HG03354 (cell line): ENCODE data around the gene ANKRD11.
"Not testable (repeated sequence)": the region's sequence is repeated elsewhere in the genome, so short reads cannot be mapped to it uniquely, and the experiment has no call there.

Experiments used
- ATAC-seq: cut with Tn5 transposase; IDR thresholded peaks from one replicate; pipeline ENCODE4 v1.9.1; 2021; ENCODE audit warnings: mild to moderate bottlenecking; ENCODE audit not compliant: unreplicated experiment, poor library complexity, severe bottlenecking

The ANKRD11 gene

DNA sequence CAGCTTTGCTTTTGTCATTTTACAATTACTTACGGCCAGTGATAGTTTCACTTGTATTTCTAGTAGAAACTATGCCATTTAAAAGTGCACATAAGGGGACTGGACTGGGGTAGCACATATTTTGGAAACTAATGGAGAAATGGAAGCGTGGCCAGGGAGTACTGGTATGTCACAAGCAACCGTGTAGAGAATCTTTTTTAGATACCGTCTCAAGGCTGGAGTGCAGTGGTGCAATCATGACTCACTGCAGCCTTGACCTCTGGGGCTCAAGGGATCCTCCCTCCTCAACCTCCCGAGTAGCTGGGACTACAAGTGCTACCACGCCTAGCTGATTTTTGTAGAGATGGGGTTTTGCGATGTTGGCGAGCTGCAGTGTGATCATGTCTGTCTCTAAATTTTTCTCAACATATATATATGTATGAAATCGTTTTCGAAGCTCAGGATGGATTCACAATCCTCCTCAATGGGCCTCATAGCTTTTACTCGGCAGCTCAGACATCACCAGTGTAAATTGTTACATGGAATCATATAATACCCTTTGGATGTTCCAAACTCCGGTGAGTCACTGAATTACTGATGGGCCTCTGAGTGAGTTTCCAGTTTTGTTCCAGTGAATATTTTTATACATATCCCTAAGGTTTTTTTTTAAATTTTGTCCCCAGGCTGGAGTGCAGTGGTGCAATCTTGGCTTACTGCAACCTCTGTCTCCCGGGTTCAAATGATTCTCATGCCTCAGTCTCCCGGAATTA is 221.2 kb downstream of the ANKRD11 start:
- no peak for ATAC-seq

DNA sequence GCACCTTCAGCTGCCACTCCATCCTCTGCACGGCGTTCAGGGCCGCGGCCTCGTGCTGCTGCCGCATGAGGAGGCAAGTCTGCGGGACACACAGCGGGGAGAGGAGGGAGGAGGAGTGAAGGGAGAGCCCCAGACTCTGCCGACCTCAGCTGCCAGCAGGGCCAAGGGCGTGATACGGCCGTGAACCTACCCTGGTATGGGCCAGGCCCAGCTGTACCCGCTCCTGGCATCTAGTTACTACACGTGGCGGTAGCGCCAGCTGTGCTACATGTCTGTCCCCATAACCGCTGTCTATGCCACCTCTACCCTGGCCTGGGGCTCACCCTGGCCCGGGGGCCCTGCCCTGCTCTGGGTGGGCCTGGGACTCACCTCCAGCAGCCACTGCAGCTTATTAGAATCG is 221.8 kb downstream of the ANKRD11 start:
- ATAC-seq = no peak

DNA sequence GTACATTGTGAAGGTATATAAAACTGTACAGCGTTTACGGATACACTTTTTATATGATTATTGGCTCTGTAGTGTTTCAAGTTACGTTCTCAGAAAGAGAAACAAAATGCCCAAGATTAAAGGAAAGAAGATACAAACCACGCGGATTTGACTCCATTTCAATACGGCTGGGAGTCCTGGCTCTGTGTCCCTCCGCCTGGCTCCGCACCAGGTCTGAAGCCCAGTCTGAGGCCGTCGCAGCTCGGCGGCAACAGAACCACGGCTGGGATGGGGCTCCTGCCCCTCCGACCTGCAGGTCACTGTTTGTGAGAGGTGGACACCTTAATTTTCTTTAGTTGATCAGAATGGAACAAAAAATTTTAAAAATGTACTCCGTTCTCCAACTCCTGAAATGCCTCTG is 222.6 kb downstream of the ANKRD11 start:
- not testable (repeated sequence) for ATAC-seq

DNA sequence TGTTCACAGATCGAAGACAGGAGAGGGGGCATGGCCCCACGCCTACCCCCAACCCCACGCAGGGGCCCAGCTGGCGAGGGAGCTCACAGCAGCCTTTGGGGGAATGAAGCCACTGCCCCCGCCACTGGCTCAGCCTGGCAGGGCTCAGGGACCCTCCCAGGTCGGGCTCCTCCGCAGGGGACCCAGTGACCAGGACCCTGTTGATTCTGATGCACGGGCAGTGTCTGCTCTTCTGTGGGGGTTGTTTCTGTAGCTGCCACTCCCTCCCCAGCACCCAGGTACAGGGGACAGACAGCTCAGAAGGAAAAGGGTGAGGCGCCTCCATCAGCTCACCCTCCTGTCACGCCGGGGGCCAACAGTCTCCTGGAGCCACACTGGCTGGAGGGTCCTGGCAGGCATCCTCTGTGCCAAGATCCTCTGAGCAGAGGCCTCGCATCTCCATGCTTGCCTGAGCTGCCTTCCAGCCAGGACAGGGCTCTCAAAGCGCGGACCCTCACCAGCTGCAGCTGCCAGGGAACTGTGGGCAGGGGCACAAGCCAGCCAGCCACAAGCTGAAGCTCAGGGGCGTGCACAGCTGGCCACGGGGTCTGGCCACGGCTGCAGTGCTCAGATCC is 223.7 kb downstream of the ANKRD11 start:
- no peak for ATAC-seq

DNA sequence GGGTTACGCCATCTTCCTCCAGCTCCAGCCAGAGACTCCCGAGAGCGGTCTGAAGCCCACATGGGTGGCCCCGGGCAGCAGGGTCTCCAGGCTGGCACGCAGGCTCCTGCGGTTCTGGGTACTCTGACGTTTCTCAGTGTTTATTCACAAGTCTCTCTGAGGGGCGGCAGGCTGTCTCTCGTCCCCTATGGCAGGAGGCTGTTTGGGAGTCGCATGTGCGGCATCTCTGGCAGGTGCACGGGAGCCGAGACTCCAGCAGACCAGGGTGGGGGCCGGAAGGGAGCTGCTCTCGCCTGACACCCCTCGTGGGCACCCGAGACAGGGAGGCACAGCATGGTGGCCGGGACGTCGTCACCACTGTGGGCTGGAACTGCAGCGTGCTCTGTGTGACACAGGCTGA is 224.7 kb downstream of the ANKRD11 start:
- ATAC-seq = no peak

DNA sequence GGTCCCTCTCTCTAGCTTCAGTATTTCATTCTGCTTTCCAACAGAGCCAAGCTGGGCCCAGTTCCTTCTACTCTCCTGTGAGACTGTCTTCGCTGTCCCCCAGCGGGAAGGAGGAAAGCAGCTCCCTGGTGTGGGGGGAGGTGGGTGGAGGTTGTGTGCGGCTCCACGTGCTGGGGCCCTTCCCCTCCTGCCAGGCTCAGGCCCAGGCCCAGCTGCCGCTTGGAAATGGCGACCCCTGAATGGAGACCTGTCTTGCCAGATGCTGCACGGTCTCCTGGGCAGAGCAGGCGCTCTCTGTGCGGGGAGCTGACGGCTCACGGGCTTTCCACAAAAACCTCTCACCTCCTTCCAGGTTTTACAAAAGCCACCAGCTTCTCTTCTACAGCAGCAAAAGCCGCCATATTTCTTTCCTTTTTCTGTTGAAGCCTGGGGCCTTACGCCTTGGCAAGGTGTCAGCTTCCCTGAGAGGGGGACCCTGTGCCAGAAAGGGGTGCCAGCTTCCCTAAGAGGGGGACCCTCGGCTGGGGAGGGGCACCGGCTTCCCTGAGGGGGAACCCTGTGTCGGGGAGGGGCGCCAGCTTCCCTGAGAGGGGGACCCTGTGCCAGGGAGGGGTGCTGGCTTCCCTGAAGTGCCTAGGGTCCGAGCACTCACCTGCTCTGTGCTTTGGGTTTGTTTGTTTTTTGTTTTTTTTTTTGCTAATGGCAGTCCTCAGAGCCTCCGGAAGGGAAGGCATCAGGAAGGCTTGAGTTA is 225.4 kb downstream of the ANKRD11 start:
- ATAC-seq = no peak

DNA sequence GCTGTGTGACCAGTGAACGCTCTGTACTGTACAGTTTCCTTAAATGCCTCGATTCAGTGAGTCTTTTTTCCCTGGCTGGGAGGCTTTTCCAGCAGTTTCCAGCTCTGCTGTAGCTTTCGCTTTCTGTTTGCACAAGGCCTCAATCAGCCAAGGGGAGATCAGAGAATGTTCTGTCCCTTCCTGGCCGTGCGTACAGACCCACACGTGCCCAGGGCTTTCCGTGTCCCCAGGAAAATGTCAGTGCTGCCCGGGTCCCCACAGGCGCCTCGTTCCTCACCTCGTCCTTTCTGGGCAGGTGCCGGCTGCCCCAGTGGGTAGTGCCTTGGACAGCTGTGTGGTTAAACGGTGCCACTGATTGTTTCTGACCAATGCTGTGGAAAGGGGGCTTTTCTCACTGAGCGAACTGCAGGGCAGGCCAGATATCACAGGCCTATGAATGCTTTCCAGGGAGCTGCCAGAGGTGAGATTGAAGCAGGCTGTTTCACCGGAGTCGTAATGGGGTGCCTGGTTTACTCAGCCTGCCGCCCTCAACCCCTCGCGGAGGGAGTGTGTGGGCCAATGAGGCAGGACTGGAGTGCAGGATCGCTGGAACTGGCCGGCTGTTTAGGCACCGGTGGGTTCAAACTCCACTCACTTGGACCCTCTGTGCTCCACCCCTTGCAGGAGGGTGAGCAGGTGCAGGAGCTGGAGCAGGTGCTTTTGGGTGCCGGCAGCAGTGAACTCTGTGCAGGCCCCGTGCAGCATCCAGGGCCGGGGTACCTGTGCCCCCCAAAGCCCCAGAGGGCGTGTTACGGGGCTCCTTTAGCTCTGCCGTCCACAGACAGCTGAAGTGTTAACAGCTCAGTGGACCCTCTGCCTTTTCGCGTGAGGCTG is 228.4 kb downstream of the ANKRD11 start:
- no peak for ATAC-seq

DNA sequence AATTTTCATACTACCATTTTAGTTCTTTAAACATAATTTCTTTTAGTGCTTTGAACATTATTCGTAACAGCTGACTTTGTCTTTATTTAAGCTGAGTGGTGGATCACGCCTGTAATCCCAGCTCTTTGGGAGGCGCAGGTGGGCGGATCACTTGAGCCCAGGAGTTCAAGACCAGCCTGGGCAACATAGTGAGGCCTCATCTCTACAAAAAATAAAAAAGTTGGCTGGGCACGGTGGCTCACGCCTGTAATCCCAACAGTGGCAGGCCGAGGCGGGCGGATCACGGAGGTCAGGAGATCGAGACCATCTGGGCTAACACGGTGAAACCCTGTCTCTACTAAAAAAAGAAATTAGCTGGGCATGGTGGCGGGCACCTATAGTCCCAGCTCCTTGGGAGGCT is 230.5 kb downstream of the ANKRD11 start:
- not testable (repeated sequence) for ATAC-seq

DNA sequence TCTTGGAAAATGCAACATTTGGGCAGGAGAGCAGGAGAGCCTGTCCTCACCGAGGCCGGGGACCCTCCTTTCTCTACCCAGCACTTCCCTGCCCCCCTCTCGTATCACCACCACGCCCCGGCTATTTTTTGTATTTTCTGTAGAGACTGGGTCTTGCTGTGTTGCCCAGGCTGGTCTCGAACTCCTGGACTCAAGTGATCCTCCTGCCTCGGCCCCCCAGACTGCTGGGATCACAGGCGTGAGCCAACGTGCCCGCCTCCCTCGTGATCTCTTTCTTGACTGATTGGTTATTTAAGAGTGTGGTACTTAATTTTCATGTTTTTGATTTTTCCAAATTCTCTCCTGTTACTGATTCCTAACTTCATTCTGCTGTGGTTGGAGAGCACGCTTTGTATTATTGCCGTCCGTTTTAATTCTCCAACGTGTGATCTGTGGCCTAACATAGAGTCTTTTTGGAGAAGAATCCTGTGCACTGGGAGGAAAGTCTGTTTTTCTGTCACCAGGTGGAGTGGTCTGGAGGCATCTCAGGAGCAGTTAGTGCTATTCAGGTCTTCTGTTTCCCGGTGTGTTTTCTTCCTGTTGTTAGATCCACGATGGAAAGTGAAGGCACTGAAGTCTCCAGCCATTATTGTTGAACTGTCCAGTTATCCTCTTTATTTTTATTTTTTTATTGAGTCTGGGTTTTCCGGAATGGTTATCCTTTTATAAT is 232.4 kb downstream of the ANKRD11 start:
- ATAC-seq = no peak

DNA sequence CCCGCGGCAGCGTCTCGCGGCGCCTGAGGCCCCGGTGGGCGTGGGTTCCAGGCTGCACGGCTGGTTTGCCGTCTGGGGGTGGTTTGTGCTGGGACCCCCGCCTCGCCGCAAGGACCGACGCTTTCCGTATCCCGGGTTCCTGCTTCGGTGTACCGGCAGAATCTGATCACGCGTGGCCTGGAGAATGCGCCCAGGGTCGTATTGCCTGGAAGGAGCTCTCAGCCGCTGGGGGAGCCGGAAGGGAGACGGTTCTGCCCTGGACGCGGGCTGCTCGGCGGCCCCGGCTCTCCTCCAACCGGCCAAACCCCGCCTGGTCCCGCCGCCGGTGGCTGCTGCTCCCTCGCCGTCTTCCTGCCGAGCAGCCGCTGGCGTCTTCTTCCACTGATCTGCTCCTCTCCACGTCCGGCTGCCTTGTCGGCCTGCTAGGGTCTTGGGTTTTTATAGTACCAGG is 233.1 kb downstream of the ANKRD11 start:
- ATAC-seq = no peak

DNA sequence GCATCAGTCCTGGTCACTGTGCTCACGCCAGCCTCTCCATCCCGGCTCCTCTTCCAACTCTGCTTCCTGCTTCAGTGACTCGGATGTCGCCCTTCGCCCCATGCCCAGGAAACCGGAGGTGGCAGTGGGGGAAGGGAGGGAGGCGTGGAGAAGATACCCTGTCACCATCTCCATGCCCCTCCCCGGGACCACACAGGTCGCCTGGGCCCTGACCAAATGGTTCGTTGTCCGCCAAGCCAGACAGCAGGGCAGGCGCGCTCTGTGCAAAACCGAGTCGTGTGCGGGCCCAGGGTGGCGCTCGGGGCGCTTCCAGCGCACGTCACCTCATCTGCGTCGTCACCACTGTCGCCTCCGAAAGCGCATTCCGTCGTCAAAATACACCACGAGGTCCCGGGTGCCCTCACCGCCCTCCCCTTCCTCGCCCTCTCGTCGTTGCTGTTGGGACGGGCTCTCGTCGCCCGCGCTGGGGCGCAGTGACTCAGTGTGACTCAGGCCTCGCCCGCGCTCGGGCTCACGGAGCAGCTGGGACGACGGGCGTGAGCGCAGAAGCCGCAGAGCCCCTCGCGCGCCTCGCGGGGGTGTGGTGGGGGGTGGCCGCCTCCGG is 233.6 kb downstream of the ANKRD11 start:
- no peak for ATAC-seq

DNA sequence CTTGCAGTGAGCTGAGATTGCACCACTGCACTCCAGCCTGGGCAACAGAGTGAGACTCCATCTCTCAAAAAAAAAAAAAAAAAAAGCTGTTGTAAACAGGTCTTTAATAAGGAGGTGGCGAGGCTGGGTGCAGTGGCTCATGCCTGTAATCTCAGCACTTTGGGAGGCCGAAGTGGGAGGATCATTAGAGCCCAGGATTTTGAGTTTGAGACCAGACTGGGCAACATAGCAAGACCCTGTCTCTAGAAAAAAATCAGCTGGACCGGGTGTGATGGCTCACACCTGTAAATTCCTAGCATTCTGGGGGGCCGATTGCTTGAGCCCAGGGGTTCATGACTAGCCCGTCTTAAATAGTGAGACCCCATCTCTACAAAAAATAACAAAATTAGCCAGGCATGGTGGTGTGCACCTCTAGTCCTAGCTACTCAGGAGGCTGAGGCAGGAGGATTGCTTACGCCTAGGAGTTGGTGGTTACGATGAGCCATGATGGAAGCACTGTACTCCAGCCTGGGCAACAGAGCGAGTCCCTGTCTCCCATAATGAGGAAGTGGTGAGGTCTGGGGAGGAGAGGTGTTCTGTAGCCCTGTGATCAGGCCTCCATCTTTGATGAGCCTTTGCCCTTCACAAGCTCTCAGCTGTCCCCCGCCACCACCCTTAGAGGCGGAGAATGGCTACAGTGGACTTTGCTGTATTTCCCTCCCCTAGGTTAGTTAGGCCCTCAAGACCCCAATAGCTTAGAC is 236.6 kb downstream of the ANKRD11 start:
- ATAC-seq = no peak

DNA sequence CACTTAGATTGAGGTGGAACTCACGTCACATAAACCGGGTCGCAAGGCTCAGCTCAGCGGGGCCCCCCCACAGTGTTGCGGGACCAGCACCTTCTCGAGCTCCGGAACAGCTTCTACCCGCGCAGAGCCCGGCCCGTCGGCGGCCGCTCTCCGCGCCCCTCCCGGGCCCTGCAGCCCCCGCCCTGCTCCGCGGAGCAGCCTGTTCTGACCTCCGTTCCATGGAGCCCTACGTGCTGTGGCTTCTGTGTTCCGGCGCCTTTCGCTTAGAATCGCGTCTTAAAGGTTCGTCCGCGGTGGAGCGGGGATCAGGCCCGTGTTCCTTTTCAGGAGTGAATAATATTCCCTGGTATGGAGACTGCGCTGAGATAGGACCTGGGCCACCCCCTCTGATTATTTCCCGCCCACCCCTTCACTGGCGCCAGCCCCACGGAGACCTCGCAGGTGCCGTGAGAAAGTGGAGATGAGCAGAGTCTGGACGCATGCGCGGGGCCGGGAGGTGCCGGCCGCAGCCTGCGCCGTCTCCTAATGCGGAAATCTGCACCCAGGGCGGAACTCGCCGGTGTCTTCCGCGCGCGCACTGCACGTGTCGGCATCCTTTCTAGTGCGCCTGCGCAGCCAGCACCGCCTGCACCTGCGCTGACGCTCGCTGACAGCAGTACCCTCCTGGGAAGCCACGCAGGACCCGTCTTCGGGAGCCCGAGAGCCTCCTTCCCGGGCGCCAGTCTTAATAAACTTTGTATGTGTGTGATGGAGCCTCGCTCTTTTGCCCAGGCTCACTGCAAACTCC is 242.0 kb downstream of the ANKRD11 start:
- ATAC-seq = no peak

DNA sequence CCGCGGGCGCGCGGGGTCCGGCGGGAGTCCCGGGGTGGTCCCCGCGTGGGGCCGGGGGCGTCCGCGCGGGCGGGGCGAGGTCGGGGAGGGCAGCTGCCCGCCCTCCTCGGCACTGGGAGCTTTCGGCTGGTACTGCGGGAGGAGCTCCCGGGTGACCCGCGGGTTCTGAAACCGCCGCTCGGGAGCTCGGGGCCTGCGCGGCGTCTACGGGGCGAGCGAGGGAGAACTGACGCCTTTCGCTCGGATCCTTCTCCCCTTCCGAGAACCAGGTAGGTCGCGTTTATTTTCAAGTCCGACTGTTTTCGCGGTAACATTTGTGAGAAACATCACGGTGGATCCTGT is 242.7 kb downstream of the ANKRD11 start:
- peak; percentile 43 for ATAC-seq

DNA sequence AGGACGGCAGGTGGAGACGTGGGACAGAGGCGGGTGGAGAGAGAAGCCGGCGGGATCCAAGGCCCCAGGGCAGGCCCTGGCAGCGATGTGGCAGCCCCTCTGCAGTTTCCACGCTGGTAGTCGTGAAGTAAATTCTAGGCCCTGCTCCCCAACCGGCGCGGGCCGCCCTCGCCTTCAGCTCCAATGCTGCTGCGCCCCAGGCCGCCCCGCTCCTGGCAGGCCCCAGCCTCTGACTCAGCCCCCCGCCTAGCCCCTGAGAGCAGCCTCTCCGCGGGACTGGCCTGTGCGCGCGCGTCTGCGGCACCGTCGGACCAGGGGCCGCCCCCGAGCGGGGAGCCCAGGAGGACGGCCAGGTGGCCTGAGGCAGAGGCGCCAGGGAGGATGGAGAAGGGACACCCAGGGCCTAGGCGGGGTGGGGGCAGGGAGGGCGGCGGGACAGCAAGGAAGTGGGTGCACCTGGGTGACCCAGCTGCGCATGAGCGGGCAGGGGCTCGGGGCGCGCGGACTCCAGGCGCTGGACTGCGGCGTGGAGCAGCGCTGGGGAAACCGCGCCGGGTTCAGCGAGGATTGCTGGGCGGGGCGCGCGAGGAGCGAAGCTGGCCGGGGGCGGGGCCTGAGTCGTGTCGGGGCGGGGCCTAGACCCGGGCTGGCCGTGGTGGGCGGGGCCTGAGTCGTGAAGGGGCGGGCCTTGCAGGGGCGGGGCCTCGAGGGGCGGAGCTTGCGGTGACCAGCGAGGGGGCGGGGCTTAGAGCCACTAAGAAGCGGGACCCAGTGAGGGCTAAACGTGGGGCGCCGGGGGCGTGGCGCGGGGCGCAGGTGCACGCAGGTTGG is 243.2 kb downstream of the ANKRD11 start:
- ATAC-seq = peak; percentile 75

DNA sequence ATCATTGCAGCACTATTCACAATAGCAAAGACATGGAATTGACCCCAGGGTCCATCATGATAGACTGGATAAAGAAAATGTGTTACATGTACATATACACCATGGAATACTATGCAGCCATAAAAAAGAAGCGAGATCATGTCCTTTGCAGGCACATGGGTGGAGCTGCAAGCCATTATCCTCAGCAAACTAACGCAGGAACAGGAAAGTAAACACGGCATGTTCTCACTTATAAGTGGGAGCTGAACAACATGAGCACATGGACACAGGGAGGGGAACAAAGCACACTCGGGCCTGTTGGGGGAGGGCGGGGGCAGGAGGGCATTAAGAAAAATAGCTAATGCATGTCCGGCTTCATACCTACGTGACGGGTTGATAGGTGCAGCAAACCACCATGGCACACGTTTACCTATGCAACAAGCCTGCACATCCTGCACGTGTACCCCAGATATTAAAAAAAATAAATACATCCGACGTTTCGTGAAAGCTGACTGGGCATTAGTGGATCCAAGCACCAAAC is 243.9 kb downstream of the ANKRD11 start:
- no peak for ATAC-seq

DNA sequence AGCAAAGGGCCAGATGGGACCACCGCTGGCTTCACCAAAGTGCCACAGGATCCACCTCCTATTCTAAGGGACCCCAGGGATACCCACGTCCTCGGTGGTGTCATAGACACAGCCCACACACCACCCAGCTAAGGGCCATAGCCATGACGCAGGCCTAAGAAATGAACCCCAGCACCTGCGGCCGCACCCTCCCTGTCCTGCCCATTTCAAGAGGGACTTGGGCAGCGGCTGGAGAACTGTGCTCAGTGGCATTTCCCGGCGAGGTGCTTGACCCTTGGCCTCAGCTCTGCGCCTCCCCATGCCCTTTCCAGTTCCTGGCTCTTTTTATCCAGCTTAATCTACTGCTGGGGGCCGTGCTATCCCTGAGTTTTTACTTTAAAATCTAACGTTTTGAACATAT is 245.6 kb downstream of the ANKRD11 start:
- no peak for ATAC-seq
